T-helper 2 cell treated with Interferon-gamma antibody and Interleukin-4, amounts not matched to agents 5 μg/mL and 100 μg/mL, for 36 hours (primary cell): ENCODE data around the gene HCRT.
"Not testable (repeated sequence)": the region's sequence is repeated elsewhere in the genome, so short reads cannot be mapped to it uniquely, and the experiment has no call there.

Source experiments
- DNase-seq: peaks from one replicate; pipeline ENCODE4 v3.0.0; 2021; ENCODE audit warnings: low spot score
- H3K27ac Mint-ChIP-seq: one replicate; pipeline ENCODE4 v1.8.0; 2021; ENCODE audit warnings: mild to moderate bottlenecking, mixed read lengths
- H3K27me3 Mint-ChIP-seq: one replicate; pipeline ENCODE4 v1.8.0; 2021; ENCODE audit warnings: low read depth, mixed read lengths
- H3K36me3 Mint-ChIP-seq: one replicate; pipeline ENCODE4 v1.8.0; 2021; ENCODE audit warnings: low read depth, mixed read lengths
- H3K4me1 Mint-ChIP-seq: one replicate; pipeline ENCODE4 v1.8.0; 2021; ENCODE audit warnings: low read depth, mixed read lengths
- H3K4me3 Mint-ChIP-seq: one replicate; pipeline ENCODE4 v1.8.0; 2022; ENCODE audit warnings: mild to moderate bottlenecking, moderate library complexity, mixed read lengths
- H3K9me3 Mint-ChIP-seq: one replicate; pipeline ENCODE4 v1.8.0; 2021; ENCODE audit warnings: mixed read lengths

HCRT gene

DNA sequence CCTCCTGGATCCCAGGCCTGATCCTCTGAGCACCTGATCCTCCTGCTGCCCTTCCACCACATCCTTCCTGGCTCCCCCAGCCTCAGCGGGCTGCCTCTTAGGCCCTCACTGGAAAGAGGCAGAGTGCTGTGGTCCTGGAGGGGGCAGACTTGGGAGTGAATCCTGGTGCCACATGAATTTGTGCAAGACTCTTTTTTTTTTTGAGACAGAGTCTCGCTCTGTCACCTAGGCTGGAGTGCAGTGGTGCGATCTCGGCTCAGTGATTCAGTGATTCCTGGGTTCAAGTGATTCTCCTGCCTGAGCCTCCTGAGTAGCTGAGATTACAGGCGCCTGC, 6.0 kb upstream of the HCRT start:
- Mint-ChIP-seq H3K9me3 (no peaks in the 10 kb centered on the region), H3K4me1 (peaks cover 14% of the 10 kb centered on the region), H3K27me3 (no peaks in the 10 kb centered on the region), H3K36me3 (no peaks in the 10 kb centered on the region), H3K27ac (no peak overlapping the region), H3K4me3 (no peak overlapping the region)
- no peak for DNase-seq

DNA sequence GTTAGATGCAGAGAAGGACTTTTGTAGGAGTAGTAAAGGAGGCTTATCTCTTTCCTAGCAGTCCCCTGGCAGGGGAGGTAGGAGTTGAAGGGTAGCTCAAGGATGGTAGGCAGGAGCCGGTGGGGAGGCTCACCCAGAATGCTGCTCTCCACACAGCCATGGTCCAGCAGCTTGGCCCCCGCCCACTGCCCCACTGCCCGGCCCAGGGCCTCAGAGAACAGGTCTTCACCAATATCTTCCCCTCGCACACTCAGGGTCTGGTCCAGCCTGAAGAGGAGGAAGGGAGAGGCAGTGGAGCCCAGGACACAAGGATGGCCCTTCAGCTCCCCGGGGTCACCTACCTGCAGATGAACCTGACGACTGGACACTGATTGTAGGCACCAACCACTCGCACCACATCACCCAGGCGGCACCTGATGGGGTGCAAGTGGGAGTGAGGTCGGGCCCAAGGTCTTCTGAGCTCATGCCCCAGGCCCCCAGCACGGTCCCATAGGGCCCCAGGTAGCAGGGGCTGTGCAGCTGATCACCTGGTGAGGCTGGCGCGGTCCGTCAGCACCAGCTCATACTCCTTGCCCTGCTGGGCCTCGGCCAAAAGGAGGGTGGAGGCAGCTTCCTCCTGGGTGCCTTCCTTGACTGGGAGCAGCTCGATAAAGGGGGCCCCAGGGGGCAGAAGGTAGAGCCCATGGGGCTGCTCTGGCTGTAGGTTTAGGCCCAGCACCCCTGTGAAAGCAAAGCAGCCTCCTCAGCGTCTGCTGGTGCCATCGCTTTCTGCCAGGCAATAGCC, 5.4 kb upstream of the HCRT start:
- Mint-ChIP-seq H3K27me3 (no peaks in the 10 kb centered on the region), H3K27ac (no peak overlapping the region), H3K4me1 (peaks cover 14% of the 10 kb centered on the region), H3K36me3 (no peaks in the 10 kb centered on the region), H3K4me3 (no peak overlapping the region), H3K9me3 (no peaks in the 10 kb centered on the region)
- no peak for DNase-seq

DNA sequence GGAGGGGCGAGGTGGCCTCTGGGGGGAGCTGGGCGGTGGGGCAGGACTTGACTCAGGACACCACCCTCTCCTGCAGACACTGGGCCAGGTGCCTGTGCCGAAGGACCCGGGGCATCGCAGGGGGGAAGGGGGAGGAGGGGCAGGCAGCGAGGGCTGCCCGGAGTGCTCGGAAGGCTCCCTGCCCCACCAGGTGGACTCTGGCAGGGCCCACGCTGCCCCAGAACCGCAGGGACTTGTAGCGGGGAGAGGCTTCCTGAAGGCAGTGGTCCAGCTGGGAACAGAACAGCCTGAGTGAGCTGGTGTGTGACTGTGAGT, 4.4 kb upstream of the HCRT start:
- H3K36me3 Mint-ChIP-seq = no peaks in the 10 kb centered on the region
- H3K27ac Mint-ChIP-seq = no peak overlapping the region
- no peak overlapping the region for H3K4me3 Mint-ChIP-seq
- DNase-seq = no peak
- H3K27me3 Mint-ChIP-seq = no peaks in the 10 kb centered on the region
- H3K4me1 Mint-ChIP-seq = peaks cover 17% of the 10 kb centered on the region
- no peaks in the 10 kb centered on the region for H3K9me3 Mint-ChIP-seq

GRCh38 chr17:42188749-42189650, 3.7 kb upstream of the HCRT start:
- no peak for DNase-seq
- Mint-ChIP-seq H3K9me3 (no peaks in the 10 kb centered on the region), H3K4me3 (no peak overlapping the region), H3K27me3 (no peaks in the 10 kb centered on the region), H3K4me1 (peaks cover 16% of the 10 kb centered on the region), H3K36me3 (no peaks in the 10 kb centered on the region), H3K27ac (no peak overlapping the region)

GRCh38 chr17:42187833-42188232, 2.6 kb upstream of the HCRT start:
- no peak overlapping the region for H3K27ac Mint-ChIP-seq
- no peaks in the 10 kb centered on the region for H3K9me3 Mint-ChIP-seq
- peaks cover 7% of the 10 kb centered on the region for H3K27me3 Mint-ChIP-seq

GRCh38 chr17:42186191-42186590, 939 bp upstream of the HCRT start:
- not testable (repeated sequence) for H3K9me3 Mint-ChIP-seq, H3K27ac Mint-ChIP-seq, DNase-seq, H3K4me3 Mint-ChIP-seq, H3K36me3 Mint-ChIP-seq
- H3K4me1 Mint-ChIP-seq = peaks cover 24% of the 10 kb centered on the region
- H3K27me3 Mint-ChIP-seq = peaks cover 15% of the 10 kb centered on the region

More at GRCh38 chr17:42187833-42188232, 2.6 kb upstream of the HCRT start:
- no peaks in the 10 kb centered on the region for H3K36me3 Mint-ChIP-seq
- no peak overlapping the region for H3K4me3 Mint-ChIP-seq
- no peak for DNase-seq
- peaks cover 17% of the 10 kb centered on the region for H3K4me1 Mint-ChIP-seq

DNA sequence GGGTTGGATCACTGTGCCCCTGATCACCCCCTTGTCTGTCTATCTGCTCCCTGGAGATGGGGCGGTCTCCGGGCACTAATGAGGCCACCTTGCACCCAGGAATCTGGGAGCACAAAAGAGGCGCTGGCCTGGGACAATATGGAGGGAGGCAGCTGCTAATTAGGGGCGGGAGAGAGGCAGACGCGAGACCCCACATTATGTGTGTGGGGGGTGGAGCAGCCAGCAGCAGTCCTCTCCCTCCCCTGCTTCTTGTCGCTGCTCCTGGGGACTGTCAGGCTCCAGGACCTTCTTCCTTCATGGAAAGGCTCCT, 324 bp upstream of the HCRT start:
- no peaks in the 10 kb centered on the region for H3K9me3 Mint-ChIP-seq
- H3K27ac Mint-ChIP-seq = no peak overlapping the region
- DNase-seq = no peak
- no peak overlapping the region for H3K4me3 Mint-ChIP-seq
- peaks cover 17% of the 10 kb centered on the region for H3K27me3 Mint-ChIP-seq
- H3K36me3 Mint-ChIP-seq = no peaks in the 10 kb centered on the region
- H3K4me1 Mint-ChIP-seq = peaks cover 24% of the 10 kb centered on the region

GRCh38 chr17:42183741-42184711, 1.2 kb downstream of the HCRT start:
- Mint-ChIP-seq H3K36me3 (no peaks in the 10 kb centered on the region), H3K9me3 (no peaks in the 10 kb centered on the region), H3K4me1 (peaks cover 30% of the 10 kb centered on the region), H3K27ac (peak overlapping the region; percentile 78), H3K4me3 (peak overlapping the region; percentile 89), H3K27me3 (peaks cover 33% of the 10 kb centered on the region)
- DNase-seq = peak; percentile 86

GRCh38 chr17:42182927-42183734, 2.1 kb downstream of the HCRT start:
- Mint-ChIP-seq H3K4me3 (peak overlapping the region; percentile 89), H3K27ac (peak overlapping the region; percentile 78), H3K4me1 (peaks cover 34% of the 10 kb centered on the region), H3K9me3 (no peaks in the 10 kb centered on the region), H3K27me3 (peaks cover 41% of the 10 kb centered on the region), H3K36me3 (no peaks in the 10 kb centered on the region)
- DNase-seq = no peak

GRCh38 chr17:42181851-42182207, 3.4 kb downstream of the HCRT start:
- peaks cover 34% of the 10 kb centered on the region for H3K4me1 Mint-ChIP-seq
- no peaks in the 10 kb centered on the region for H3K9me3 Mint-ChIP-seq
- no peaks in the 10 kb centered on the region for H3K36me3 Mint-ChIP-seq
- no peak overlapping the region for H3K27ac Mint-ChIP-seq
- DNase-seq = no peak
- H3K4me3 Mint-ChIP-seq = peak overlapping the region; percentile 48
- H3K27me3 Mint-ChIP-seq = peaks cover 41% of the 10 kb centered on the region

DNA sequence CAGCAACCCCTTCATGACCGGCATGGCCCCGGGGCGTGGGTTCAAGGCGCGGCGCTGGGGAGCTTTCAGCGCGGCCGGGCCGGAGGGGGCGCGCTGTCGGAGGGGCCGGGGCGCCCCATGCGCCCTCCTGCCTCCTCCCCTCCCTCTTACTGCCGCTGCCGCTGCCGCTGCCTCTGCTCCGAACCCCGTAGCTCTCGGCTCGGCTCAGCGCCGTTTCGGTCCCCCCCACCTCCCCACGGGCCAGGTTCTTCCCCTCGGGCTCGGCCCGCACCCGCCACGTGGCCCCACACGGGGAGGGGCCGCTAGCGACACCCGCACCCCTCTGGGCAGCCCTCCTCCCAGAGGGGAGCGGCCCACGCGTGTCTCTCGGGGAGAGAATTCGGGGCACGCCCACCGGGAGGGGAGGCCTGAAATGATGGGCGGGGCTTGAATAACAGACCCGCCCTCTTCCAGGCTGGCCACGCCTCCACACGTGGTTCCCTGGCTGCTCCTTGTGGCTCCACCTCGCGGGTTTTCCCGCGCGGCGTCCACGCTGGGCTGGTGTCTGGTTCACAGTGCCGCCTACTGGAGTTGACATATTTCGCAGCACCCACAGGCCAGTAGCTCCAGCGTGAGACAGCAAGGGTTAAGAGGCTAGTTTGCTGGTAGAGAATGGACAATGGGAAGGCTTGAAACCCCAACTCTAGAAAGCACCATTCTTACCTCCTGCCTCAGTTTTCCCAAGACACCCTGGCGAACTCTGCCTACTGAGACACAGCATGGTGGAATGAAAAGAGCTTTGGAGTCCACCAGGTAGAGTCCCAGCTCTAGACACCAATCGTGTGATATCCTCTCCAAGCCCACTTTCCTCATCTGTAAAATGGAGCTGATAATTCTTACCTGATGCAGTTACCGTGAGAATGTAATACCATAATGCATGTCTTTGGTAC, 4.1 kb downstream of the HCRT start, which contains the start of gene KCNH4:
TSS of gene KCNH4 (minus strand) at position 221 of the 929 bp plus-strand sequence. CDS start at position 24, 197 bp downstream.
- Mint-ChIP-seq H3K27ac (no peak within 1 kb of the TSS), H3K27me3 (peaks cover 41% of the 10 kb centered on the region), H3K4me3 (peak within 1 kb of the TSS; percentile 48), H3K4me1 (peaks cover 34% of the 10 kb centered on the region), H3K9me3 (no peaks in the 10 kb centered on the region), H3K36me3 (no peaks in the 10 kb centered on the region)
- peak; percentile 85 for DNase-seq

DNA sequence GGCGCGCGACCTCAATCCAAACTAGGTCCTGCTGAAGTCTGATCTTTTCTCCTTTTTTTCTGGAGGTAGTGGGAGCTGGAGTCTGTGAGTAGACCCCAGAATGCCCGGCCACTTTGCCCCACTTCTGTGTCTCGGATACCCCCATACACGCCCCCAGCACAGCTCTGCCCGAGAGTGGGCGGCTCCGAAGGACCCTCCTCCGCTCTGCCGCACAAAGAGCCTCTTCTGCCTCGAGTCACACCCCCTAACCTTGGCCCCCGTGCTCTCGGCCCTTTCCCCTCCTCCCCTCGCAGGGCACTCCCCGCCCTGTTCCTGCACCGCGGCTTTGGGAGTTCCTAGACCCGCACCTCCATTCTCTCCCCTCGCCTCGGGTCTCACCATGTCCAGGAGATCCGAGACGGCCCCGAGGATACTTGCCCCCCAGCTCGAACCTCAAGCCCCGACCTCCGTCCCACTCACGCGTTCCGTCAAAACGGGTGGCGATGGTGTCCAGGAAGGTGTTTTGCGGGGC, 4.8 kb downstream of the HCRT start:
- H3K27ac Mint-ChIP-seq = no peak overlapping the region
- H3K27me3 Mint-ChIP-seq = peaks cover 41% of the 10 kb centered on the region
- no peaks in the 10 kb centered on the region for H3K9me3 Mint-ChIP-seq
- H3K36me3 Mint-ChIP-seq = no peaks in the 10 kb centered on the region
- no peak for DNase-seq
- H3K4me1 Mint-ChIP-seq = peaks cover 34% of the 10 kb centered on the region
- peak overlapping the region; percentile 24 for H3K4me3 Mint-ChIP-seq
